T47D (cell line): ENCODE results near the gene EDEM1.
"Not testable (repeated sequence)": the region's sequence is repeated elsewhere in the genome, so short reads cannot be mapped to it uniquely, and the experiment has no call there.

Source experiments
- DNase-seq, 2 experiments: peaks; one replicate each; pipeline versions ENCODE4 v3.0.0 to v3.0.0-alpha.2; 2011 to 2012; ENCODE audit warnings: low read depth in 1 of 2, low spot score in 1 of 2
- JUND ChIP-seq: IDR thresholded peaks from 2 replicates; pipeline ENCODE4 v1.6.1; 2012; ENCODE audit warnings: low read depth
- in situ Hi-C: cut with HindIII; loops from 2 replicates; pipeline ENCODE4 v1.10.0; 2016; ENCODE audit warnings: low sequenced_read_pairs, low pct_unique_long_range_greater_than_20kb

EDEM1 gene

GRCh38 chr3:5160321-5160720, 27.2 kb upstream of the EDEM1 start:
- in situ Hi-C loops = no loop called here
- TF ChIP-seq JUND = no peak
- no peak for DNase-seq

- in situ Hi-C loops = no loop called here
- TF ChIP-seq JUND = no peak
- no peak for DNase-seq
Observed at GRCh38 chr3:5160940-5161858, 26.3 kb upstream of the EDEM1 start.

DNA sequence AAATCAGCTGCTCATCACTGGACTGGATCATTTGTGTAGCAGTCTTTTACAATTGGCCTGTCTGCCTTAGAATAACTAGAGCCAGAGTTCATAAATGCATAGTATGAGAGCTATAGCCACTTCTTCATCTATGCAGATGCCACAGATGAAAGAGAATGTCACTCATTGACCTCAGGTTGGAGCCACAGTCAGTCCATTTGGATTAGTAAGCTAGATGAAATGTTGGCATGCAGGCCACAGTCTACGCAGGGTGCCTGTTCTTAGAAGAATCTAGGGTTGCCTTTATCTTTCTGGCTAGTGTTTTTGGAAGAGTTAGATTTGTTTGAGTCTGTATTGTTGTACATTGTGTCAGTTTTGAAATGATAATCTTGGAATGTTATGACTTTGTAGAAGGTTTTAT, 25.4 kb upstream of the EDEM1 start:
- DNase-seq = no peak
- no peak for TF ChIP-seq JUND
- in situ Hi-C loops = no loop called here

DNA sequence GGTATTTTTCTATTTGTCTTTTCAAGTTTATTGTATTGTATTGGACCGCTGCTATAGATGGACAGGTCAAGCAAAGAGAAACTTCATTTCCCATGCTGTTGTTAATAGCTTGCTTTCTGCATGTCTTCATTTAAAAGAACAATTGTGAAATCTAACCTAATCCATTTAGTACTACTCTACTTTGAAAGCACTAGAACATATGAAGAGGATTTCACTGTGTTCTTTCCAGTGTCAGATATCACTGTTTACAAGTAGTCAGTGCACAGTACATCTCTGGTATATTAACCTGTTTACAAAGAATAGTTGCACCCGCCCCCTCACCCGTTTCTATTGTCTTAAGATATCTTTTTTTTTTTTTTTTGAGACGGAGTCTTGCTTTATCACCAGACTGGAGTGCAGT, 21.8 kb upstream of the EDEM1 start:
- in situ Hi-C loops = no loop called here
- DNase-seq = no peak
- no peak for TF ChIP-seq JUND

- DNase-seq = no peak
- no peak for TF ChIP-seq JUND
- in situ Hi-C loops = no loop called here
Observed at GRCh38 chr3:5166846-5167245, 20.7 kb upstream of the EDEM1 start.

DNA sequence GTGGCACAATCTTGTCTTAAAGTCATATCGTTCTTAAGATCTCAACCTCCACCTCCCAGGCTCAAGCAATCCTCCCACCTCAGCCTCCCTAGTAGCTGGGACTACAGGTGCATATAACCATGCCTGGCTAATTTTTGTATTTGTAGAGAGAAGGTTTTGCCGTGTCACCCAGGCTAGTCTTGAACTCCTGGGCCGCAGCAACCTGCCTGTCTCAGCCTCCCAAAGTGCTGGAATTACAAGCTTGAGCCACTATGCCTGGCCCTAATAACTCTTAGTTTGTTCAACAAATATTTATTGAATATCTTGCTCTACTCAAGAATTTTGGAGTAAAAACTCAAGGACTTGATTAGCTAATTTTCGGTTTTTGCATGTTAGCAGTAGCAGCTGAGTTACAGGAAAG, 19.4 kb upstream of the EDEM1 start:
- DNase-seq = no peak
- no peak for TF ChIP-seq JUND
- in situ Hi-C loops = no loop called here

GRCh38 chr3:5169807-5170206, 17.7 kb upstream of the EDEM1 start:
- no peak for DNase-seq
- in situ Hi-C loops = no loop called here
- no peak for TF ChIP-seq JUND

DNA sequence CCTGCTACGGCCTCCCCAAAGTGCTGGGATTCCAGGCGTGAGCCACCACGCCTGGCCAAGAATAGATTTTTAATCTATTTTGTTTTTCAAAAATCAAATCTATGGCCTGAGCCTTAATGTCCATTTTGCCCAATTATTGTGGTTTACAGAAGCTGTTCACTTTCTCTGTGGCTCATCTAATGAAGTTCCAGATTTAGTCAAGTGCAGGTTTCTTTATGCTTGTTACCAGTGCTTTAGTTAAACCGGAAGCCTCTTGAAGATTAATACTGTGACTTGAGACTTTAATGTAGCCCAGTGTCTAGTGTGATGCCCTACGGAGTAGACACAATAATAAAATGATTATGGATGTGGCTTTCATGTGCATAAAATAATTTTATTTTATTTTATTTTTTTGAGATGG, 16.5 kb upstream of the EDEM1 start:
- no peak for DNase-seq
- in situ Hi-C loops = no loop called here
- no peak for TF ChIP-seq JUND

- in situ Hi-C loops = no loop called here
Observed at GRCh38 chr3:5172018-5172417, 15.5 kb upstream of the EDEM1 start.

GRCh38 chr3:5179036-5179435, 8.5 kb upstream of the EDEM1 start:
- in situ Hi-C loops, DNase-seq: not testable (repeated sequence)

More at GRCh38 chr3:5172018-5172417, 15.5 kb upstream of the EDEM1 start:
- DNase-seq = no peak
- no peak for TF ChIP-seq JUND

GRCh38 chr3:5181469-5182141, 5.9 kb upstream of the EDEM1 start:
- no peak for DNase-seq
- no peak for TF ChIP-seq JUND
- in situ Hi-C loops = no loop called here

DNA sequence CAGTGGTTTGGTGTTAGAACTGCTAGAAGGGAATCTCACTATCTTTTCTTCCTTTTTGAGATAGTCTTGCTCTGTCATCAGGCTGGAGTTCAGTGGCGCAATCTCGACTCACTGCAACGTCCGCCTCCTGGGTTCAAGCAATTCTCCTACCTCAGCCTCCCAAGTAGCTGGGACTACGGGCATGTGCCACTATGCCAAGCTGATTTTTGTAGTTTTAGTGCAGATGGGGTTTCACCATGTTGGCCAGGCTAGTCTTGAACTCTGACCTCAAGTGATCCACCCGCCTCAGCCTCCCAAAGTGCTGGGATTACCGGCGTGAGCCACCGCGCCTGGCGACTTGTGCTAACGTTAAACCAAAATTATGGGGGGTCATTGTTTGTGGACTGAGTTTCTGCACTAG, 3.8 kb upstream of the EDEM1 start:
- in situ Hi-C loops = not testable (repeated sequence)

DNA sequence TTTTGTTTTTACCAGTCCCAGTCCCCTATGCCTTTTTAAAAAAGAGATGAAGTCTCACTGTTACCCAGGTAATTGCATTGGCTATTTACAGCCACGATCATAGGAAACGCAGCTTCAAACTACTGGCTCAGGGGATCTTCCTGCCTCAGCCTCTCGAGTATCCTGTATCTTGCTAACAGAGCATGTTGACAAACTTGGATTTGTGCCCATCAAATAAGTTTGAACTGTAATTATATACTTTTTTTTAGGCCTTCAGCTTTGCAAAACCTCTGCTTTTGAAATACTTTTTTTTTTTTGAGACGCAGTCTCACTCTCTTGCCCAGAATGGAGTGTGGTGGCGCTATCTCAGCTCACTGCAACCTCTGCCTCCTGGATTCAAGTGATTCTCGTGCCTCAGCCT, 3.0 kb upstream of the EDEM1 start:
- in situ Hi-C loops = no loop called here

More for the DNA sequence above, 3.8 kb upstream of the EDEM1 start:
- DNase-seq = not testable (repeated sequence)

More for the DNA sequence above, 3.0 kb upstream of the EDEM1 start:
- DNase-seq = no peak
- no peak for TF ChIP-seq JUND
